PC-9 (cell line): Measurements from ENCODE around the gene DGCR2.

Source experiments
- EZH2 ChIP-seq: fragments of 200-600 bp; sonication (generic); IDR thresholded peaks from 2 replicates; pipeline ENCODE4 v1.8.0; 2017; ENCODE audit warnings: antibody characterized with exemption, low read depth
- TF ChIP-seq, protein P1 (sequence below): fragments of 200-600 bp; sonication (generic); conservative IDR thresholded peaks from 2 replicates; pipeline ENCODE4 v1.6.1; 2017; ENCODE audit warnings: mixed run types, antibody characterized with exemption, mild to moderate bottlenecking, moderate library complexity

DNA sequence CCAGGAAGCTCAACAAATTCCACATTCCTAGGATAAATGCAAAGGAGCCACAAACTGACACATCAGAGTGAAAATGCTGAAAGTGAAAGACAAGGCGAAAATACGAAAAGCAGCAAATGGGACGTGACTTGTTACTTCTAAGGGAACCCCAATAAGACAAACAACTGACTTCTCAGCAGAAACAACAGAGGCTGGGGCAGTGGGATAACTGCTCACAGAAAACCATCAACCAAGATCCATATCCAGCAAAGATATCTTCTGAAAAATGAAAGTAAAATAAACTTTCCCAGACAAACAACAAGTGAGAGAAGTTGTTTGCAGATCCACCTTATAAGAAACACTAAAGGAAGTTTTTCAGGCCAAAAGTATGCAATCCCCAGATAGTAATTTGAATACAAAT, 72.1 kb downstream of the DGCR2 start:
- TF ChIP-seq EZH2 = no peak
- TF ChIP-seq, protein P1, sequence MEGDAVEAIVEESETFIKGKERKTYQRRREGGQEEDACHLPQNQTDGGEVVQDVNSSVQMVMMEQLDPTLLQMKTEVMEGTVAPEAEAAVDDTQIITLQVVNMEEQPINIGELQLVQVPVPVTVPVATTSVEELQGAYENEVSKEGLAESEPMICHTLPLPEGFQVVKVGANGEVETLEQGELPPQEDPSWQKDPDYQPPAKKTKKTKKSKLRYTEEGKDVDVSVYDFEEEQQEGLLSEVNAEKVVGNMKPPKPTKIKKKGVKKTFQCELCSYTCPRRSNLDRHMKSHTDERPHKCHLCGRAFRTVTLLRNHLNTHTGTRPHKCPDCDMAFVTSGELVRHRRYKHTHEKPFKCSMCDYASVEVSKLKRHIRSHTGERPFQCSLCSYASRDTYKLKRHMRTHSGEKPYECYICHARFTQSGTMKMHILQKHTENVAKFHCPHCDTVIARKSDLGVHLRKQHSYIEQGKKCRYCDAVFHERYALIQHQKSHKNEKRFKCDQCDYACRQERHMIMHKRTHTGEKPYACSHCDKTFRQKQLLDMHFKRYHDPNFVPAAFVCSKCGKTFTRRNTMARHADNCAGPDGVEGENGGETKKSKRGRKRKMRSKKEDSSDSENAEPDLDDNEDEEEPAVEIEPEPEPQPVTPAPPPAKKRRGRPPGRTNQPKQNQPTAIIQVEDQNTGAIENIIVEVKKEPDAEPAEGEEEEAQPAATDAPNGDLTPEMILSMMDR = no peak
